T-helper 22 cell (primary cell): ENCODE results near the gene BAIAP3.
A peak's percentile ranks its signal among the peaks of the same experiment; 100 is the strongest.

Experiments used
- DNase-seq: peaks from one replicate; pipeline ENCODE4 v3.0.0-alpha.2; 2020; ENCODE audit warnings: low read depth

BAIAP3 gene

GRCh38 chr16:1348441-1348840 is 15.0 kb downstream of the BAIAP3 start:
- DNase-seq = no peak

GRCh38 chr16:1348926-1349325 is 15.5 kb downstream of the BAIAP3 start:
- DNase-seq = no peak

GRCh38 chr16:1349351-1349750 is 15.9 kb downstream of the BAIAP3 start:
- DNase-seq = no peak

GRCh38 chr16:1349951-1350350 is 16.5 kb downstream of the BAIAP3 start:
- DNase-seq = no peak

GRCh38 chr16:1350691-1351090 is 17.2 kb downstream of the BAIAP3 start:
- no peak for DNase-seq

- DNase-seq = no peak
Measured at GRCh38 chr16:1351215-1351581, 17.8 kb downstream of the BAIAP3 start.

GRCh38 chr16:1351582-1352362 is 18.3 kb downstream of the BAIAP3 start, which contains the start of the genes GNPTG and TSR3:
Gene GNPTG, plus strand, starts transcription at chr16:1351931. Its CDS starts 35 bp downstream, at chr16:1351966.
Gene TSR3, minus strand, starts transcription at chr16:1351878. Its CDS starts 74 bp downstream, at chr16:1351804.
- peak; percentile 76 for DNase-seq

GRCh38 chr16:1354815-1355540 is 21.5 kb downstream of the BAIAP3 start:
- no peak for DNase-seq

- no peak for DNase-seq
Measured at GRCh38 chr16:1355591-1355990, 22.1 kb downstream of the BAIAP3 start.

- DNase-seq = no peak
Measured at GRCh38 chr16:1356061-1356900, 22.8 kb downstream of the BAIAP3 start.

GRCh38 chr16:1357906-1358566 is 24.6 kb downstream of the BAIAP3 start:
- DNase-seq = no peak

GRCh38 chr16:1361685-1362360 is 28.4 kb downstream of the BAIAP3 start:
- DNase-seq = no peak

GRCh38 chr16:1362807-1363206 is 29.4 kb downstream of the BAIAP3 start:
- no peak for DNase-seq

GRCh38 chr16:1363501-1364041 is 30.1 kb downstream of the BAIAP3 start:
- no peak for DNase-seq

GRCh38 chr16:1364510-1364909 is 31.1 kb downstream of the BAIAP3 start:
- no peak for DNase-seq

GRCh38 chr16:1366060-1366711 is 32.7 kb downstream of the BAIAP3 start:
- no peak for DNase-seq

- DNase-seq = no peak
Measured at GRCh38 chr16:1366712-1367299, 33.4 kb downstream of the BAIAP3 start.

GRCh38 chr16:1367486-1368174 is 34.2 kb downstream of the BAIAP3 start:
- no peak for DNase-seq
